ENCODE measurements around the gene KLK12.

Gene KLK12

DNA sequence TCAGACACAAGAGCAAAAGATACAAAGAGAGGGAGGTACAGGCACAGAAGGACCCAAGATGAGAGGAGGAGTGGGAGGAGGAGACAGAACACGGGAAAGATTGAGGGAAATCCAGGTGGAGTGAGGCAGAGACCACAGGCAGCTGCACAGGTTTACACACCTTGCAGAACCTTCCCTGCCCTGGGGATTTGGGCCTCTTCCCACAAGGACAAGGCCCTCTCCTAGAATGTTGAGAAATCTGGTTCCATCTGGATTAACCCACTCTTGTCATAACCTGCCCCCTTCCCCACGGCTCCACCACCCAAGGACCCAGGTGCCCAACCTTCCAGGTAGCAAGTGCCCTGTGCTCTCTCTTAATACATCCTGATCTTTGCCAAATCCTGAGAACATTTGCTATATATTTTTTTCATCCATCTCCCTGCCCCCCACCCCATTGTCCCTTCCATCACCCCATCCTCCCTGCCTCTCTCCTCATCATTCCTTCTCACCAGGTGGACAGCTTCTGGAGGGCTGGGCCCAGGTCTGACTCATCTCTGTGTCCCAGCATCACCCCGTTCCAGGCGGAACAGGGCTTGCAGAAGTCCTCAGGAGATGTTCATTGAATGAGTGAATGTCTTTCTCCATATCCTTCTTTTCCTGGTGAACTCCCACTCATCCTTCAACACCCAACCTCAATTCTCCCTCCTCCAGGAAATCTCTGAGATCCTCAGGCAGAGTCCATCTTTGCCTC lies 24.6 kb downstream of the KLK12 start:
- H3K36me3 ChIP-seq (ENCODE audit: control insufficient read depth in 2 of 2, insufficient read depth in 1 of 2, low read length in 2 of 2) = no peaks in the 10 kb centered on the region
- ChIA-PET POLR2A (no interaction called here), CTCF (interaction anchor here (0.8 kb wide), 1 partner anchor 88 kb away, joined by 3 read pairs; no protein-coding TSS in a partner anchor)
- H3K4me3 ChIP-seq (ENCODE audit: low read depth, low read length) = no peak overlapping the region
- no peaks in the 10 kb centered on the region for H3K9me3 ChIP-seq (ENCODE audit: control insufficient read depth, insufficient read depth, low read depth, low read length)
- TF ChIP-seq, protein P1, sequence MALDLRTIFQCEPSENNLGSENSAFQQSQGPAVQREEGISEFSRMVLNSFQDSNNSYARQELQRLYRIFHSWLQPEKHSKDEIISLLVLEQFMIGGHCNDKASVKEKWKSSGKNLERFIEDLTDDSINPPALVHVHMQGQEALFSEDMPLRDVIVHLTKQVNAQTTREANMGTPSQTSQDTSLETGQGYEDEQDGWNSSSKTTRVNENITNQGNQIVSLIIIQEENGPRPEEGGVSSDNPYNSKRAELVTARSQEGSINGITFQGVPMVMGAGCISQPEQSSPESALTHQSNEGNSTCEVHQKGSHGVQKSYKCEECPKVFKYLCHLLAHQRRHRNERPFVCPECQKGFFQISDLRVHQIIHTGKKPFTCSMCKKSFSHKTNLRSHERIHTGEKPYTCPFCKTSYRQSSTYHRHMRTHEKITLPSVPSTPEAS (tag by site-specific recombination; IDR thresholded peaks at IDR 0.05) = no peak
- TF ChIP-seq ZFP3 (tag by site-specific recombination; IDR thresholded peaks at IDR 0.05; ENCODE audit: low read depth) = peak; percentile 46; the same call in 1 of the 2 replicates
- H3K27ac ChIP-seq (ENCODE audit: extremely low read depth, low read depth, low read length) = no peak overlapping the region
- no peaks in the 10 kb centered on the region for H3K4me1 ChIP-seq (ENCODE audit: control insufficient read depth, insufficient read depth, low read length)

DNA sequence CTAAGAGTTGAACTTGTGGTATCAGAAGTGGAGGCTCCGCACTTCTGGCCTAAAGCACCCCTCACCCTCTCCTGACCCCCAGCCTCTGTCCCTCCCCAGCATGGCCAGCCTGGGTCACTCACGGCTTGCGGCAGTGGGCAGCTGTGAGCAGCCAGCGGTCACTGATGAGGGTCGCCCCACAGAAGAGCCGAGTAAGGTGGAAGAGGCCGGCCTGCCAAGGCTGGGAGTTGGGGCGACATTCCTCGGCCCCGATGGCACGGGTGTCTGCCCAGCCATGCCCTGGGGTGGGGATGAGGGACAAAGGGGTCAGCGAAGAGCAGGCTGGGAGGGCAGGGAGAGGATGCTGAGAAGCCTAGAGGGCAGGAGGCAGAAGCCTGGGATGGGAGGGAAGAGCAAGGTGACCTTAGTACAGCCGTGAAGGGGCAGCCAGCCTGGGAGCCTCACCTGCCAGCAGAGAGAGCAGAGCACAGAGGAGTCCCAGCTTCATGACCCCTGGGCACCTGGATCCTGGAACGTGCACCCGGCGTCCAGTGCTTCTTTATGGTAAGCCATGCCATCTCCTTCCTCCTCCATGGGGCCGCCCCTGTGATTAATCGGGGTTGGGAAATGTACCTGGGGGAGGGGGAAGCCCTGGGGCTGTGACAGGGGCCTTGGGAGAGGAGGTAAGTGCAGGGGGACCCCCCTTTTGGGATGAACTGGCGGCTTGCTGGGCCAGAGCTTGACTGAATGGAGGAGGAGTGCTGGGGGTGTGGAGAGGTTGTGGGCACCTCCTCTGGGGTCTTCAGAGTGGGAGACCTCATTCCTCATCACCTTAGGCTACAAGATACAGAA lies 25.5 kb downstream of the KLK12 start:
- POLR2A ChIA-PET = no interaction called here
- CTCF ChIA-PET = no interaction called here
- no peak for TF ChIP-seq ZNF202 (tag by site-specific recombination; IDR thresholded peaks at IDR 0.05; ENCODE audit: borderline replicate concordance)
- TF ChIP-seq ZNF341 (tag by site-specific recombination; IDR thresholded peaks at IDR 0.05; ENCODE audit: low read depth) = no peak
- no peak for TF ChIP-seq ZFP41 (tag by site-specific recombination; IDR thresholded peaks at IDR 0.05; ENCODE audit: borderline replicate concordance)
- no peak for TF ChIP-seq ZNF311 (tag by site-specific recombination; IDR thresholded peaks at IDR 0.05; ENCODE audit: borderline replicate concordance)
- TF ChIP-seq ZNF394 (tag by site-specific recombination; IDR thresholded peaks at IDR 0.05; ENCODE audit: borderline replicate concordance) = no peak
- no peak overlapping the region for H3K27ac ChIP-seq (ENCODE audit: extremely low read depth, low read depth, low read length)
- H3K36me3 ChIP-seq (ENCODE audit: control insufficient read depth in 2 of 2, insufficient read depth in 1 of 2, low read length in 2 of 2) = no peaks in the 10 kb centered on the region
- H3K4me1 ChIP-seq (ENCODE audit: control insufficient read depth, insufficient read depth, low read length) = no peaks in the 10 kb centered on the region
- H3K4me3 ChIP-seq (ENCODE audit: low read depth, low read length) = no peak overlapping the region
- H3K9me3 ChIP-seq (ENCODE audit: control insufficient read depth, insufficient read depth, low read depth, low read length) = no peaks in the 10 kb centered on the region

DNA sequence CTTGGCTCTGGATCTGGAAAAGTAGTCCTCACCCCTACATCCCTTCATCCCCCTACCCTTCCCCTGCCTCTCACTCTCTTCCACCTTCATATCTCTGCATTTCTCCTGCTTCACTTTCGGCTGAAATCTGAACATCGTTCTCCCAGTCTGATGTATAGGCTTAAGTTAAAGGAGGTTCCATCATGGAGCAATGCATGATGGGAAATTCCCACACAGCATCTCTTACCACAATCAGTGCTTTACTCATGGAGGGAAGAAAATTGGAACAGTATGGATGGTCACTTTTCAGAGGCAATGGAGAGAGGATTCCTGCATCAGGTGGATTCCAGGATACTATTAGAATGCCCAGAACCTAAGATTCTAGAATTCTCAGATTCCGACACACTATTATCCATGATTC lies 27.3 kb downstream of the KLK12 start:
- POLR2A ChIA-PET = no interaction called here
- H3K36me3 ChIP-seq (ENCODE audit: control insufficient read depth in 2 of 2, insufficient read depth in 1 of 2, low read length in 2 of 2) = no peaks in the 10 kb centered on the region
- H3K4me3 ChIP-seq (ENCODE audit: low read depth, low read length) = no peak overlapping the region
- no peaks in the 10 kb centered on the region for H3K9me3 ChIP-seq (ENCODE audit: control insufficient read depth, insufficient read depth, low read depth, low read length)
- no peak overlapping the region for H3K27ac ChIP-seq (ENCODE audit: extremely low read depth, low read depth, low read length)
- no peaks in the 10 kb centered on the region for H3K4me1 ChIP-seq (ENCODE audit: control insufficient read depth, insufficient read depth, low read length)
- CTCF ChIA-PET = interaction anchor here (0.9 kb wide), 1 partner anchor 9 kb away, joined by 3 read pairs; no protein-coding TSS in a partner anchor
- TF ChIP-seq ZNF600 (tag by site-specific recombination; IDR thresholded peaks at IDR 0.05) = 0 out of 2 replicates have a peak, but pooled peaks have one; percentile 16
- TF ChIP-seq PRDM1 (tag by site-specific recombination; IDR thresholded peaks at IDR 0.05) = peak; percentile 65
- TF ChIP-seq, protein P2, sequence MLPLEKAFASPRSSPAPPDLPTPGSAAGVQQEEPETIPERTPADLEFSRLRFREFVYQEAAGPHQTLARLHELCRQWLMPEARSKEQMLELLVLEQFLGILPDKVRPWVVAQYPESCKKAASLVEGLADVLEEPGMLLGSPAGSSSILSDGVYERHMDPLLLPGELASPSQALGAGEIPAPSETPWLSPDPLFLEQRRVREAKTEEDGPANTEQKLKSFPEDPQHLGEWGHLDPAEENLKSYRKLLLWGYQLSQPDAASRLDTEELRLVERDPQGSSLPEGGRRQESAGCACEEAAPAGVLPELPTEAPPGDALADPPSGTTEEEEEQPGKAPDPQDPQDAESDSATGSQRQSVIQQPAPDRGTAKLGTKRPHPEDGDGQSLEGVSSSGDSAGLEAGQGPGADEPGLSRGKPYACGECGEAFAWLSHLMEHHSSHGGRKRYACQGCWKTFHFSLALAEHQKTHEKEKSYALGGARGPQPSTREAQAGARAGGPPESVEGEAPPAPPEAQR (tag by site-specific recombination; IDR thresholded peaks at IDR 0.05) = no peak
- TF ChIP-seq ZNF423 (tag by site-specific recombination; IDR thresholded peaks at IDR 0.05) = no peak
- TF ChIP-seq ZNF76 (tag by site-specific recombination; IDR thresholded peaks at IDR 0.05; ENCODE audit: borderline replicate concordance, low read depth) = peak; percentile 48; the same call in 1 of the 2 replicates

DNA sequence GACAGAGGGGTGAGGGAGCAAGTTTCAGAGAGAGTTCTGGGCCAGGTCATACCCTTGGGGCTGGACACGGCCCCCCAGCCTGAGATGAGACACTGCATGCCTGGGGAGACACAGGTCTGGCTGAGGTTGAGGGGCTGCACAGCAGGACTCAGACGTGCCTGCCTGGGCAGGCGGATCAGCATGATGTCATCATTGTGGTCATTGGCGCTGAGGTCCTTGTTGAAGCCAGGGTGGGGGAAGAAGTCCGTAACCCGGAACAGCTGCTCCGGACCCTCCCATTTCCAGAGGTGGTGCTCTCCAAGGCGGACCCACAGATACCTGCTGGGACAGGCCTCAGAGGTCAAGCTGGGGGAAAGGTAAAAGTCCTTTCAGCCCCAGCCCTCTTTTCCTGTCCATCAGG lies 28.4 kb downstream of the KLK12 start:
- Histone ChIP-seq H3K4me1 (ENCODE audit: control insufficient read depth, insufficient read depth, low read length) (no peaks in the 10 kb centered on the region), H3K27ac (ENCODE audit: extremely low read depth, low read depth, low read length) (no peak overlapping the region), H3K4me3 (ENCODE audit: low read depth, low read length) (no peak overlapping the region), H3K36me3 (ENCODE audit: control insufficient read depth in 2 of 2, insufficient read depth in 1 of 2, low read length in 2 of 2) (no peaks in the 10 kb centered on the region), H3K9me3 (ENCODE audit: control insufficient read depth, insufficient read depth, low read depth, low read length) (no peaks in the 10 kb centered on the region)
- CTCF ChIA-PET = no interaction called here
- POLR2A ChIA-PET = no interaction called here
- no peak for TF ChIP-seq KLF8 (tag by site-specific recombination; IDR thresholded peaks at IDR 0.05)
- TF ChIP-seq SALL2 (tag by site-specific recombination; IDR thresholded peaks at IDR 0.05; ENCODE audit: borderline replicate concordance) = no peak
- TF ChIP-seq ZNF335 (tag by site-specific recombination; conservative IDR thresholded peaks at IDR 0.05) = no peak
- TF ChIP-seq SCRT2 (tag by site-specific recombination; IDR thresholded peaks at IDR 0.05) = no peak
- TF ChIP-seq ZBTB17 (tag by site-specific recombination; IDR thresholded peaks at IDR 0.05) = peak; percentile 65
- TF ChIP-seq ZBTB21 (tag by site-specific recombination; IDR thresholded peaks at IDR 0.05) = 0 out of 2 replicates have a peak, but pooled peaks have one; percentile 28
- peak; percentile 71 for TF ChIP-seq ZIC2 (tag by site-specific recombination; IDR thresholded peaks at IDR 0.05)
- no peak for TF ChIP-seq ZNF747 (tag by site-specific recombination; IDR thresholded peaks at IDR 0.05)
- TF ChIP-seq, protein P3, sequence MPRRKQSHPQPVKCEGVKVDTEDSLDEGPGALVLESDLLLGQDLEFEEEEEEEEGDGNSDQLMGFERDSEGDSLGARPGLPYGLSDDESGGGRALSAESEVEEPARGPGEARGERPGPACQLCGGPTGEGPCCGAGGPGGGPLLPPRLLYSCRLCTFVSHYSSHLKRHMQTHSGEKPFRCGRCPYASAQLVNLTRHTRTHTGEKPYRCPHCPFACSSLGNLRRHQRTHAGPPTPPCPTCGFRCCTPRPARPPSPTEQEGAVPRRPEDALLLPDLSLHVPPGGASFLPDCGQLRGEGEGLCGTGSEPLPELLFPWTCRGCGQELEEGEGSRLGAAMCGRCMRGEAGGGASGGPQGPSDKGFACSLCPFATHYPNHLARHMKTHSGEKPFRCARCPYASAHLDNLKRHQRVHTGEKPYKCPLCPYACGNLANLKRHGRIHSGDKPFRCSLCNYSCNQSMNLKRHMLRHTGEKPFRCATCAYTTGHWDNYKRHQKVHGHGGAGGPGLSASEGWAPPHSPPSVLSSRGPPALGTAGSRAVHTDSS (tag by site-specific recombination; IDR thresholded peaks at IDR 0.05) = no peak
